Bronchial epithelial cell (primary cell): ENCODE data around the gene ARSK. TPM values are rescaled to one million over a fixed set of nuclear protein-coding genes. Genes with fewer than 3 reads are reported as not detected.

Experiments used
- DNase-seq: peaks from one replicate; pipeline ENCODE4 v3.0.0-alpha.2; 2010; ENCODE audit warnings: low read depth
- FAIRE-seq: peaks from 2 replicates; lab custom pipeline; 2011; peaks lifted over from hg19 to GRCh38; lab: Jason Lieb, UNC
- H3K27me3 ChIP-seq: 2 replicates; pipeline ENCODE4 v1.5.1; 2011; ENCODE audit warnings: low read length; ENCODE audit not compliant: control insufficient read depth, insufficient read depth
- H3K36me3 ChIP-seq: 2 replicates; pipeline ENCODE4 v1.5.1; 2011; ENCODE audit warnings: low read length; ENCODE audit not compliant: control insufficient read depth, insufficient read depth
- H3K4me3 ChIP-seq: 2 replicates; pipeline ENCODE4 v1.5.1; 2011; ENCODE audit warnings: mild to moderate bottlenecking, low read depth, low read length, control low read depth
- CTCF ChIP-seq: IDR thresholded peaks from 2 replicates; pipeline ENCODE4 v1.5.1; 2011; ENCODE audit warnings: mild to moderate bottlenecking, moderate library complexity, low read length, control low read depth, inconsistent platforms; ENCODE audit not compliant: insufficient read depth, severe bottlenecking
- total RNA-seq: library from RNA; depleted of rRNA; stranded (reverse); fragments of >200 nt; gene quantifications from 2 replicates; pipeline ENCODE4 v1.2.1, GENCODE V29; 2014

ARSK gene
- total RNA-seq, 1 donor from 2014 or later: 7.4 TPM

DNA sequence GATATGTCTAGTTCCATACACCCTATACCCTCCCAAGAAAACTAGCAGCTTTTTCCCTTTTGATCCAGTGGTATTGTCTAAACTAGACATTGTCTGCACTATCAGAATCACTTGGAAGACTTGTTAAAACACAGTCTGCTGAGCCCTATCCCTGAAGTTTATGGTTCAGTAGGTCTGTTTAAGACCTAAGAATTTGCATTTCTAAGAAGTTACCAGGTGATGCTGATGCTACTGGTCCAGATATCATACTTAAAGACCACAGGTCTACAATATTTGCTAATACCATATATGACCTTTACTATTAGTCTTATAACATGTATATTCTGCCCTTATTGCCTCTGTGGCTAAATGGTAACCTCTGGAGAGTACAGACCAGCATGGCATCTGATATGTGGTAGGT lies 23.4 kb upstream of the ARSK start:
- FAIRE-seq: no peak
- Histone ChIP-seq H3K27me3 (no peaks in the 10 kb centered on the region), H3K36me3 (peaks cover 7% of the 10 kb centered on the region), H3K4me3 (no peak overlapping the region)
- TF ChIP-seq CTCF: no peak
- no peak for DNase-seq

- H3K4me3 ChIP-seq: no peak overlapping the region
- H3K36me3 ChIP-seq: peaks cover 4% of the 10 kb centered on the region
- DNase-seq (no peak), FAIRE-seq (no peak)
- H3K27me3 ChIP-seq: no peaks in the 10 kb centered on the region
- TF ChIP-seq CTCF: no peak
Measured at GRCh38 chr5:95532415-95532814, 22.5 kb upstream of the ARSK start.

DNA sequence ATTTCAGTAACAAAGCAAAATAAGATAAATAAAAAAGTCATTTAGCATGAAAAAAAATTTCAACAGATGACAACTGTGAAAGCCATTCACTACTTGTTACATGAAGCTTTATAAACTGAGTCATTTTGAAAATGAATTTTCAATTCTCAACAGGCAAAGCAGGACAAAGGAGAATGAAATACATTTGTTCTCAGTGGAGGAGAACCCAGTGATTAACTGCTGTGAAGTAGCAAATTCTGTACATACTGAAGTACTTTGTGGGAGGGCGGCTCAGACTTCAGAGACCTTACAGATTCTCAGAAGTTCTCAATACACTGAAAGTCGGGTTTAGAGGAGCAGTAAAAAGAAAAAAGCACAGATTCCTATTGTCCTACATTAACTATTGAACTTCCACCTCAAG lies 21.8 kb upstream of the ARSK start:
- H3K36me3 ChIP-seq: peaks cover 4% of the 10 kb centered on the region
- no peak for FAIRE-seq

DNA sequence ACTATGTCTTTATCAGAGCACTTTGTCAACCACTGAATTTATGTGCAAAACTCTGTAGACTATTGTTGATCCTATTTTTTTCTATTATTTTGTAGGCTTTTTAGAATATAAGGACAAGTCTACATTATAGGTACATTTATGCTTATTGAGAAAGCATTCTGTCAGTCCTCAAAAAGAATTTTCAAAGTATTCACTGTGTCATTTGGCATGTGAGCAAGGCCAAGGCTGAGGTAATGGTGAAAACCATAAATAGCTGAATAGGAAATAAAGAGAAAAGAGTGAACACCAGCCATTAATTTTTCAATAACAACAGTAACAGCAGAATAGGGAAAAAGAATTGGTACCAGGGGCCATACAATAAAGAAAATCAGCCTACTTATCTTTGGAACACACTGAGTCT lies 21.1 kb upstream of the ARSK start:
- FAIRE-seq (no peak), DNase-seq (no peak)
- Histone ChIP-seq H3K36me3 (peaks cover 4% of the 10 kb centered on the region), H3K27me3 (no peaks in the 10 kb centered on the region), H3K4me3 (no peak overlapping the region)
- TF ChIP-seq CTCF: no peak

More for the DNA sequence above, 21.8 kb upstream of the ARSK start:
- no peak for TF ChIP-seq CTCF
- no peak for DNase-seq
- no peak overlapping the region for H3K4me3 ChIP-seq
- H3K27me3 ChIP-seq: no peaks in the 10 kb centered on the region

DNA sequence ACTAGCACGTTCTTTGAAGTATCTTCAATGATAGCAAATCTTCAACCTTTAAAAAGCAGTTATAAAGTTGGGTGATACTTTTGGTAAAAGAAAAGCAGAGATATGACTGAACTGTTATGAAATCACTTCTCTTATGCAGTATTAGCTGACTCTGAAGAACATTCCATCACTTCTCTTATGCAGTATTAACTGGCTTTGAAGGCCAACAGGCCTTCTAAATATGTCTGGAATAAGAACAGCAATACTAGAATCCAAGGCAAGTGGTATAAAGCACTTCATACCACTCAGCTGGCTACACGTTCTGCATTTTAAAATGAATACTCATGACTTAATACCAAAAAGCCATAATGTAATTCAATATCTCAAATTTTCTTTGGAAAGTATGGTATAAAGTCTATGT lies 17.4 kb upstream of the ARSK start:
- H3K4me3 ChIP-seq: no peak overlapping the region
- FAIRE-seq (no peak), DNase-seq (no peak)
- peaks cover 2% of the 10 kb centered on the region for H3K36me3 ChIP-seq
- H3K27me3 ChIP-seq: no peaks in the 10 kb centered on the region
- TF ChIP-seq CTCF: no peak

- no peak overlapping the region for H3K4me3 ChIP-seq
- H3K27me3 ChIP-seq: no peaks in the 10 kb centered on the region
- peaks cover 6% of the 10 kb centered on the region for H3K36me3 ChIP-seq
- TF ChIP-seq CTCF: no peak
- FAIRE-seq: no peak
- no peak for DNase-seq
Measured at GRCh38 chr5:95543017-95543705, 11.7 kb upstream of the ARSK start.
